Adipocyte (in vitro differentiated cells): ENCODE measurements around the gene DPP6.

Source experiments
- DNase-seq: peaks from one replicate; pipeline ENCODE4 v3.0.0-alpha.2; 2015; ENCODE audit warnings: low read depth
- H3K27me3 ChIP-seq: replicated peaks from 2 replicates; pipeline ENCODE4 v1.7.0; 2013; ENCODE audit warnings: mild to moderate bottlenecking, low read length, moderate library complexity; ENCODE audit not compliant: control insufficient read depth, insufficient read depth
- H3K36me3 ChIP-seq: 2 replicates; pipeline ENCODE4 v1.7.0; 2013; ENCODE audit warnings: low read length, mild to moderate bottlenecking, moderate library complexity; ENCODE audit not compliant: control insufficient read depth, insufficient read depth, severe bottlenecking
- H3K4me1 ChIP-seq: 2 replicates; pipeline ENCODE4 v1.7.0; 2013; ENCODE audit warnings: mild to moderate bottlenecking, low read length, moderate library complexity; ENCODE audit not compliant: control insufficient read depth, insufficient read depth
- H3K4me3 ChIP-seq: 2 replicates; pipeline ENCODE4 v1.7.0; 2013; ENCODE audit warnings: mild to moderate bottlenecking, low read length, moderate library complexity
- H3K9ac ChIP-seq: 2 replicates; pipeline ENCODE4 v1.7.0; 2013; ENCODE audit warnings: mild to moderate bottlenecking, low read length, moderate library complexity
- H3K9me3 ChIP-seq: 2 replicates; pipeline ENCODE4 v1.7.0; 2013; ENCODE audit warnings: mild to moderate bottlenecking, low read length, moderate library complexity; ENCODE audit not compliant: control insufficient read depth

The DPP6 gene

GRCh38 chr7:154198481-154198880 is 146.3 kb downstream of the DPP6 start:
- no peaks in the 10 kb centered on the region for H3K27me3 ChIP-seq
- no peak overlapping the region for H3K4me3 ChIP-seq
- DNase-seq: no peak
- no peaks in the 10 kb centered on the region for H3K36me3 ChIP-seq
- no peaks in the 10 kb centered on the region for H3K4me1 ChIP-seq
- peaks cover 4% of the 10 kb centered on the region for H3K9me3 ChIP-seq
- H3K9ac ChIP-seq: no peak overlapping the region

- DNase-seq: no peak
- H3K4me3 ChIP-seq: no peak overlapping the region
- no peak overlapping the region for H3K9ac ChIP-seq
- no peaks in the 10 kb centered on the region for H3K36me3 ChIP-seq
- H3K27me3 ChIP-seq: no peaks in the 10 kb centered on the region
- H3K4me1 ChIP-seq: no peaks in the 10 kb centered on the region
- peaks cover 4% of the 10 kb centered on the region for H3K9me3 ChIP-seq
Observed at GRCh38 chr7:154200241-154200640, 148.0 kb downstream of the DPP6 start.

GRCh38 chr7:154202002-154202401 is 149.8 kb downstream of the DPP6 start:
- DNase-seq: no peak
- Histone ChIP-seq H3K27me3 (no peaks in the 10 kb centered on the region), H3K9ac (no peak overlapping the region), H3K36me3 (no peaks in the 10 kb centered on the region), H3K4me1 (no peaks in the 10 kb centered on the region), H3K4me3 (no peak overlapping the region), H3K9me3 (peaks cover 4% of the 10 kb centered on the region)

DNA sequence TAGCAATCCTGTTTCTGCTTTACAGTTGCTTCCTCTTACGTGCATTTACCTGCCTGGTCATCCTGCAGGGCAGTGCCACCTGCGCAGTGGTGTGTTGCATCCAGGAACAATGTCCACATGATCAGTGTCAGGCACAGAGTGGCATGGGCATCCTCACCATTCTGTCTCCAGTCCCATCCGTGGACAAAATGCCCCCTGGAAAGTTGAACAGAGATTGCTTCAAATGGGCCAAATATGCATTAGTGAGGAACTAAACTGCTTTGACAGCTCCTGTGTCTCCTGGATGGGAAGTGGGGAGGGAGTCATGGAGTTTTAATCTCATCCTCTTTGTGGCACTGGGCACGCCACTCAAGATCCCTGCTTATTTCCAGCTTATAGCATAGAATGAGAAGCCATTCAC is 151.8 kb downstream of the DPP6 start:
- Histone ChIP-seq H3K4me1 (no peaks in the 10 kb centered on the region), H3K36me3 (no peaks in the 10 kb centered on the region), H3K9ac (no peak overlapping the region), H3K4me3 (no peak overlapping the region), H3K9me3 (peaks cover under 1% of the 10 kb centered on the region), H3K27me3 (no peaks in the 10 kb centered on the region)
- no peak for DNase-seq

- H3K9ac ChIP-seq: no peak overlapping the region
- no peaks in the 10 kb centered on the region for H3K36me3 ChIP-seq
- no peaks in the 10 kb centered on the region for H3K4me1 ChIP-seq
- H3K27me3 ChIP-seq: no peaks in the 10 kb centered on the region
- no peak overlapping the region for H3K4me3 ChIP-seq
- no peak for DNase-seq
- H3K9me3 ChIP-seq: no peaks in the 10 kb centered on the region
Observed at GRCh38 chr7:154212861-154213260, 160.7 kb downstream of the DPP6 start.

- no peaks in the 10 kb centered on the region for H3K36me3 ChIP-seq
- H3K27me3 ChIP-seq: no peaks in the 10 kb centered on the region
- H3K9me3 ChIP-seq: no peaks in the 10 kb centered on the region
- H3K9ac ChIP-seq: no peak overlapping the region
- no peaks in the 10 kb centered on the region for H3K4me1 ChIP-seq
- no peak for DNase-seq
- no peak overlapping the region for H3K4me3 ChIP-seq
Observed at GRCh38 chr7:154217688-154218340, 165.6 kb downstream of the DPP6 start.

DNA sequence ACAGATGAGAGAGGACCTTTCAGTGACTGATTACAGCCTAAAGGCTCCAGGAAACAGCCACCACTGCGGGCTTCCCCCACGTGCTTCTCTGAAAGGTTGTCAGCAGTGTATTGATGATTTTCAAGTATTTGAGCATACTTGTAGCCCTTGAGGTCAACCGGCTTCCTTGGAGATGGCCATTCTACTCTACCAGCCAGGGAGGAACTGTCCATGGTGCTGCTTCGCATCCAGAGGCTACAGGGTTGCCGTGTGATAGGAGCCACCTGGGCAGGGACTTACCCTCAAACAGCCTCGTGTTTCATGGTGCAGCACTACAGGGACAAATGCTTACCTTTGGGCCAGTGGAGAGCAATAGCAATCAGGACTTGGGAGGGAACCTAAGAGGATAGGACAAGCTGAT is 179.5 kb downstream of the DPP6 start:
- H3K4me3 ChIP-seq: no peak overlapping the region
- no peak overlapping the region for H3K9ac ChIP-seq
- no peaks in the 10 kb centered on the region for H3K4me1 ChIP-seq
- H3K36me3 ChIP-seq: no peaks in the 10 kb centered on the region
- no peaks in the 10 kb centered on the region for H3K27me3 ChIP-seq
- H3K9me3 ChIP-seq: no peaks in the 10 kb centered on the region
- DNase-seq: no peak

GRCh38 chr7:154232700-154233099 is 180.5 kb downstream of the DPP6 start:
- H3K36me3 ChIP-seq: no peaks in the 10 kb centered on the region
- no peaks in the 10 kb centered on the region for H3K9me3 ChIP-seq
- no peaks in the 10 kb centered on the region for H3K27me3 ChIP-seq
- no peak overlapping the region for H3K4me3 ChIP-seq
- no peaks in the 10 kb centered on the region for H3K4me1 ChIP-seq
- no peak for DNase-seq
- H3K9ac ChIP-seq: no peak overlapping the region

GRCh38 chr7:154241988-154242387 is 189.8 kb downstream of the DPP6 start:
- Histone ChIP-seq H3K4me3 (no peak overlapping the region), H3K4me1 (no peaks in the 10 kb centered on the region)
- no peak for DNase-seq

GRCh38 chr7:154242709-154243108 is 190.5 kb downstream of the DPP6 start:
- Histone ChIP-seq H3K36me3 (no peaks in the 10 kb centered on the region), H3K9ac (no peak overlapping the region)

More at GRCh38 chr7:154241988-154242387, 189.8 kb downstream of the DPP6 start:
- no peak overlapping the region for H3K9ac ChIP-seq
- H3K27me3 ChIP-seq: no peaks in the 10 kb centered on the region
- H3K36me3 ChIP-seq: no peaks in the 10 kb centered on the region
- peaks cover 13% of the 10 kb centered on the region for H3K9me3 ChIP-seq

DNA sequence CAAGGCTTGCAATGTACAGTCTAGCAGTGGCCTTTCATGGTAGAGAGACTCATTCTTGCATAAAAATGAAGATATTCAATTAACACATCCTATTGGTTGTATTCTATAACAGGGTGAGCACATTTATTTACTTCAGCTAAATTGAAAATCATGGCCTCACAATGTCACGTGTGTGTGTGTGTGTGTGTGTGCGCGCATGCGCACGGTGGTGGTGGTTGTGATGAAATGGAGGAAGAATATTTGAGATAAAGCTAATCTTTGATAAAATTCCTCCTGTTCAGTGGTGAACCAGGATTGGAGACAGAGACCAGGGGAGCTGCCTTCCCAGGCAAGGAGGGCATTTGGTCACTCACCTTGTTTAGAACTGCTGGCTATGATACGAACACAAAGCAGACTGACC is 199.8 kb downstream of the DPP6 start:
- no peaks in the 10 kb centered on the region for H3K9me3 ChIP-seq
- H3K4me1 ChIP-seq: no peaks in the 10 kb centered on the region
- H3K27me3 ChIP-seq: no peaks in the 10 kb centered on the region
- no peak overlapping the region for H3K9ac ChIP-seq
- no peaks in the 10 kb centered on the region for H3K36me3 ChIP-seq
- no peak for DNase-seq
- H3K4me3 ChIP-seq: no peak overlapping the region

More at GRCh38 chr7:154242709-154243108, 190.5 kb downstream of the DPP6 start:
- Histone ChIP-seq H3K4me3 (no peak overlapping the region), H3K27me3 (no peaks in the 10 kb centered on the region), H3K4me1 (no peaks in the 10 kb centered on the region), H3K9me3 (peaks cover 13% of the 10 kb centered on the region)
- no peak for DNase-seq

DNA sequence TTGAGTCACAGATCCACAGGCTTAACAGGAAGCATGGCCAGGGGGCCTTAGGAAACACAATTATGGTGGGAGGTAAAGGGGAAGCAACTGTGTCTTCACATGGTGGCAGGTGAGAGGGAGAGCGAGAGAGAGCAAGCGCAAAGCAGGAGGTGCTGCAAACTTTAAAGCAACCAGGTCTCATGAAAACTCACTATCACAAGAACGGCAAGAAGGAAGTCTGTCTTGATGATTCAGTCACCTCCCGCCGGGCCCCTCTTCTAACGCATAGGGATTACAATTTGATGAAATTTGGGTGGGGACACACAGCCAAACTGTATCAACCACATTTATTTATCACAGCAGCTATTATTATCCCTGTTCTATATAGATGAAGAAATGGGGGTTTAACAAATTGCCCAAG is 201.6 kb downstream of the DPP6 start:
- no peaks in the 10 kb centered on the region for H3K4me1 ChIP-seq
- no peak overlapping the region for H3K9ac ChIP-seq
- H3K4me3 ChIP-seq: no peak overlapping the region
- no peaks in the 10 kb centered on the region for H3K27me3 ChIP-seq
- DNase-seq: no peak
- no peaks in the 10 kb centered on the region for H3K36me3 ChIP-seq
- H3K9me3 ChIP-seq: no peaks in the 10 kb centered on the region
